ENCODE data around the gene NT5C. TPM values are rescaled to one million over a fixed set of nuclear protein-coding genes. Genes with fewer than 3 reads are reported as not detected.

Gene NT5C
- total and polyA plus RNA-seq, 4 experiments from 2014 or later = 22.4 to 46.6 (median 36.3) TPM

- no peaks in the 10 kb centered on the region for H3K9me3 Mint-ChIP-seq
- ChIA-PET POLR2A (ENCODE audit: partially characterized antibody) (interaction anchor here (0.6 to 2.1 kb wide), 21 partner anchors 9 to 118 kb away, joined by 3 to 13 read pairs (median 5); partner anchors contain the start of genes ARMC7, MIF4GD, NT5C and NUP85), CTCF (ENCODE audit: partially characterized antibody) (interaction anchor here (1.0 to 7.1 kb wide), 7 partner anchors 16 to 258 kb away, joined by 3 to 27 read pairs (median 4); partner anchors contain the start of genes MIF4GD and NT5C)
- H3K4me1 Mint-ChIP-seq = peaks cover 24 to 32% (median 30%) of the 10 kb centered on the region in 4 donors
- Histone ChIP-seq H3K4me1 (ENCODE audit: insufficient read depth, low read length) (peaks cover 24% of the 10 kb centered on the region), H3K9me3 (ENCODE audit: control insufficient read depth in 1 of 2, low read length in 2 of 2) (no peaks in the 10 kb centered on the region), H3K27ac (ENCODE audit: low read depth, low read length) (peak within 1 kb of the TSS; percentile 63), H3K27me3 (ENCODE audit: insufficient read depth, low read length) (no peaks in the 10 kb centered on the region), H3K4me3 (ENCODE audit: low read length in 2 of 2) (peak within 1 kb of the TSS; percentile 40 to 85), H3K36me3 (ENCODE audit: insufficient read depth, low read length) (no peaks in the 10 kb centered on the region)
- H3K36me3 Mint-ChIP-seq = peaks cover 0 to 10% of the 10 kb centered on the region in 2 donors
- H3K27ac Mint-ChIP-seq = peak within 1 kb of the TSS; percentile 82 to 98 (median 94)
- DNase-seq = peak; percentile 95 to 98 (median 97)
- H3K27me3 Mint-ChIP-seq = no peaks in the 10 kb centered on the region
- peak within 1 kb of the TSS; percentile 93 to 96 (median 94) for H3K4me3 Mint-ChIP-seq
- intact Hi-C loops (cut with micrococcal nuclease) = loop anchor here (1.0 to 5.0 kb wide), 4 partner anchors 18 to 107 kb away; partner anchors contain the start of genes GGA3 and MRPS7
Observed at GRCh38 chr17:75154195-75155106, 22.9 kb upstream of the NT5C start, which contains the start of gene JPT1. Gene JPT1 (minus strand): TSS chr17:75154512. CDS start chr17:75154397, 115 bp downstream.

- Histone ChIP-seq H3K4me1 (ENCODE audit: insufficient read depth, low read length) (peaks cover 24% of the 10 kb centered on the region), H3K27me3 (ENCODE audit: insufficient read depth, low read length) (no peaks in the 10 kb centered on the region), H3K27ac (ENCODE audit: low read depth, low read length) (peak overlapping the region; percentile 63), H3K9me3 (ENCODE audit: control insufficient read depth in 1 of 2, low read length in 2 of 2) (no peaks in the 10 kb centered on the region), H3K4me3 (ENCODE audit: low read length in 2 of 2) (peak overlapping the region; percentile 40 to 85), H3K36me3 (ENCODE audit: insufficient read depth, low read length) (no peaks in the 10 kb centered on the region)
- H3K27me3 Mint-ChIP-seq = no peaks in the 10 kb centered on the region
- peaks cover 25 to 32% (median 30%) of the 10 kb centered on the region in 4 donors for H3K4me1 Mint-ChIP-seq
- DNase-seq = no peak
- intact Hi-C loops (cut with micrococcal nuclease) = loop anchor here (1.0 to 5.0 kb wide), 5 partner anchors 19 to 108 kb away; partner anchors contain the start of genes GGA3, MRPS7 and NT5C
- ChIA-PET CTCF (ENCODE audit: partially characterized antibody) (interaction anchor here (1.0 to 7.1 kb wide), 4 partner anchors 19 to 117 kb away, joined by 3 to 27 read pairs (median 4); partner anchors contain the start of genes MIF4GD and NT5C), POLR2A (ENCODE audit: partially characterized antibody) (interaction anchor here (0.6 to 2.1 kb wide), 15 partner anchors 9 to 117 kb away, joined by 3 to 13 read pairs (median 6); partner anchors contain the start of genes MIF4GD, NT5C, NUP85 and SUMO2)
- H3K9me3 Mint-ChIP-seq = no peaks in the 10 kb centered on the region
- peaks cover under 1 to 11% of the 10 kb centered on the region in 2 donors for H3K36me3 Mint-ChIP-seq
- H3K4me3 Mint-ChIP-seq = peak overlapping the region; percentile 89 to 96 (median 94)
- H3K27ac Mint-ChIP-seq = peak overlapping the region; percentile 74 to 94 (median 91)
Observed at GRCh38 chr17:75153780-75154194, 22.2 kb upstream of the NT5C start.

- ChIA-PET CTCF (ENCODE audit: partially characterized antibody) (interaction anchor here (1.1 kb wide), 1 partner anchor 39 kb away, joined by 5 read pairs; no protein-coding TSS in a partner anchor), POLR2A (ENCODE audit: partially characterized antibody) (interaction anchor here (0.6 to 1.6 kb wide), 5 partner anchors 28 to 118 kb away, joined by 3 to 4 read pairs (median 3); partner anchors contain the start of genes ARMC7, MIF4GD and SUMO2)
- H3K4me3 ChIP-seq (ENCODE audit: low read length in 2 of 2) = peak overlapping the region; percentile 40 to 85
- peak overlapping the region; percentile 89 to 96 (median 94) for H3K4me3 Mint-ChIP-seq
- no peaks in the 10 kb centered on the region for H3K27me3 Mint-ChIP-seq
- H3K27me3 ChIP-seq (ENCODE audit: insufficient read depth, low read length) = no peaks in the 10 kb centered on the region
- H3K36me3 ChIP-seq (ENCODE audit: insufficient read depth, low read length) = no peaks in the 10 kb centered on the region
- intact Hi-C loops (cut with micrococcal nuclease) = loop anchor here (2.0 to 5.0 kb wide), 2 partner anchors 22 to 41 kb away; partner anchors contain the start of gene NT5C
- peak overlapping the region; percentile 63 for H3K27ac ChIP-seq (ENCODE audit: low read depth, low read length)
- H3K4me1 ChIP-seq (ENCODE audit: insufficient read depth, low read length) = peaks cover 24% of the 10 kb centered on the region
- no peak for DNase-seq
- H3K27ac Mint-ChIP-seq = peak overlapping the region; percentile 74 to 94 (median 91)
- H3K4me1 Mint-ChIP-seq = peaks cover 28 to 32% (median 31%) of the 10 kb centered on the region in 4 donors
- no peaks in the 10 kb centered on the region for H3K9me3 Mint-ChIP-seq
- no peaks in the 10 kb centered on the region for H3K9me3 ChIP-seq (ENCODE audit: control insufficient read depth in 1 of 2, low read length in 2 of 2)
- peaks cover 5 to 17% of the 10 kb centered on the region in 2 donors for H3K36me3 Mint-ChIP-seq
Observed at GRCh38 chr17:75152922-75153779, 21.6 kb upstream of the NT5C start.

GRCh38 chr17:75152523-75152921 is 21.0 kb upstream of the NT5C start:
- POLR2A ChIA-PET (ENCODE audit: partially characterized antibody) = interaction anchor here (0.7 to 1.0 kb wide), 3 partner anchors 29 to 38 kb away, joined by 3 to 4 read pairs (median 4); partner anchors contain the start of gene SUMO2
- CTCF ChIA-PET (ENCODE audit: partially characterized antibody) = interaction anchor here (1.1 kb wide), 1 partner anchor 38 kb away, joined by 5 read pairs; no protein-coding TSS in a partner anchor
- Histone ChIP-seq H3K4me3 (ENCODE audit: low read length in 2 of 2) (peak overlapping the region in 1 of 2 donors; percentile 40), H3K9me3 (ENCODE audit: control insufficient read depth in 1 of 2, low read length in 2 of 2) (no peaks in the 10 kb centered on the region), H3K36me3 (ENCODE audit: insufficient read depth, low read length) (no peaks in the 10 kb centered on the region), H3K4me1 (ENCODE audit: insufficient read depth, low read length) (peaks cover 24% of the 10 kb centered on the region), H3K27ac (ENCODE audit: low read depth, low read length) (peak overlapping the region; percentile 50), H3K27me3 (ENCODE audit: insufficient read depth, low read length) (no peaks in the 10 kb centered on the region)
- Mint-ChIP-seq H3K4me1 (peaks cover 29 to 32% (median 31%) of the 10 kb centered on the region in 4 donors), H3K36me3 (peaks cover 6 to 23% of the 10 kb centered on the region in 2 donors), H3K4me3 (peak overlapping the region; percentile 89 to 96 (median 94)), H3K27ac (peak overlapping the region; percentile 59 to 94 (median 91)), H3K27me3 (no peaks in the 10 kb centered on the region), H3K9me3 (no peaks in the 10 kb centered on the region)
- DNase-seq = no peak
- intact Hi-C loops (cut with micrococcal nuclease) = loop anchor here (2.0 to 5.0 kb wide), 2 partner anchors 22 to 40 kb away; partner anchors contain the start of gene NT5C

GRCh38 chr17:75151930-75152329 is 20.4 kb upstream of the NT5C start:
- CTCF ChIA-PET (ENCODE audit: partially characterized antibody) = interaction anchor here (0.9 kb wide), 1 partner anchor 20 kb away, joined by 3 read pairs; no protein-coding TSS in a partner anchor
- Histone ChIP-seq H3K27ac (ENCODE audit: low read depth, low read length) (peak overlapping the region; percentile 17), H3K36me3 (ENCODE audit: insufficient read depth, low read length) (peaks cover 5% of the 10 kb centered on the region), H3K27me3 (ENCODE audit: insufficient read depth, low read length) (no peaks in the 10 kb centered on the region), H3K9me3 (ENCODE audit: control insufficient read depth in 1 of 2, low read length in 2 of 2) (no peaks in the 10 kb centered on the region), H3K4me1 (ENCODE audit: insufficient read depth, low read length) (peaks cover 24% of the 10 kb centered on the region), H3K4me3 (ENCODE audit: low read length in 2 of 2) (no peak overlapping the region)
- peak overlapping the region; percentile 49 to 96 (median 94) for H3K4me3 Mint-ChIP-seq
- intact Hi-C loops (cut with micrococcal nuclease) = loop anchor here (2.0 to 5.0 kb wide), 2 partner anchors 21 to 40 kb away; partner anchors contain the start of gene NT5C
- H3K4me1 Mint-ChIP-seq = peaks cover 29 to 37% (median 31%) of the 10 kb centered on the region in 4 donors
- POLR2A ChIA-PET (ENCODE audit: partially characterized antibody) = interaction anchor here (0.8 kb wide), 1 partner anchor 20 kb away, joined by 4 read pairs; the partner anchor contains the start of gene NT5C
- no peaks in the 10 kb centered on the region for H3K9me3 Mint-ChIP-seq
- H3K36me3 Mint-ChIP-seq = peaks cover 12 to 29% of the 10 kb centered on the region in 2 donors
- H3K27me3 Mint-ChIP-seq = no peaks in the 10 kb centered on the region
- peak overlapping the region in 5 of 7 donors; percentile 10 to 92 (median 74) for H3K27ac Mint-ChIP-seq
- peak in 1 of 5 donors; percentile 17 for DNase-seq
